ENCODE results near the gene NECAB2.

The NECAB2 gene

DNA sequence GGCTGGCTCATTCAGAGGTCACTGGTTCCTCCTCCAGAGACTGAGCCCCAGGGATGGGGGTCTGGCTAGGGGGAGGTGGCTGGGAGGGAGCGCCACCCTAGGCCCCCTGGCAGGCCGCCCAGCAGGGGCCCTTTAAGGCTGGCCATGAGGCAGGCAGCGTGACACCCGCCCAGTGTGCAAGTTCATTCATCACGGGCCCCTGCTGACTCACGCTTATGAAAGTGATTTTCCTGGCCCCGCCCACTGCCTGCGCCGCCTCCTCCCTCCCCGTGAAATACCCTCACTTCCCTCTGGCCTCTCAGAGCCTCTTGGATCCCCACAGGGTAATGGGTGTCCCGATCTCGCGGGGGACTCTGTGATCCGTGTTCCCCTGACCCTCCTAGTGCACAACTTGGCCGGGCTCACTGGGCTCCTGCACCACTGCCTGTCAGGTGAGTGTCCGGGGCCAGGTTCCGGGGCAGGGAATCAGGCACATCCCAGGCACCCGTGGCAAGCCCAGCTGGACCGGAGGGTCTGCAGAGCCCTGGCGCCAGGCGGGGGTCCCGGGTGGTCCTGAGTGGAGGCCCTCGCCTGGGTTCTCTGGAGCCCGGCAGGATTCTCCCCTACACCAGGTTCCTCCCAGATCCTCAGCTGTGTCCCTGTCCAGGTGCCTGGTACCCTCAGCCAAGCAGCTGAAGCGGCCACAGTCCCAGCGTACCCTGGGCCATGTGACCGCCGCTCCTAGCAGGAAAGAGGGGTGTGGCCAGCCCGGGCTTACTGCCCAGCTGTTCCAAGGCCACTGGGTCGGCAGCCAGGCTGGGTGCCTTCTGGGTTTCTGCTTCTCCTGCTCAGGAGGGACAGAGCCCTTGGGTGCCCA, 14.9 kb upstream of the NECAB2 start, which contains the start of gene OSGIN1:
Gene OSGIN1 (plus strand): TSS at position 301 of the 856 bp plus-strand sequence. CDS start 4,432 bp downstream, outside the sequence.
- DNase-seq: peak; percentile 87 to 91

DNA sequence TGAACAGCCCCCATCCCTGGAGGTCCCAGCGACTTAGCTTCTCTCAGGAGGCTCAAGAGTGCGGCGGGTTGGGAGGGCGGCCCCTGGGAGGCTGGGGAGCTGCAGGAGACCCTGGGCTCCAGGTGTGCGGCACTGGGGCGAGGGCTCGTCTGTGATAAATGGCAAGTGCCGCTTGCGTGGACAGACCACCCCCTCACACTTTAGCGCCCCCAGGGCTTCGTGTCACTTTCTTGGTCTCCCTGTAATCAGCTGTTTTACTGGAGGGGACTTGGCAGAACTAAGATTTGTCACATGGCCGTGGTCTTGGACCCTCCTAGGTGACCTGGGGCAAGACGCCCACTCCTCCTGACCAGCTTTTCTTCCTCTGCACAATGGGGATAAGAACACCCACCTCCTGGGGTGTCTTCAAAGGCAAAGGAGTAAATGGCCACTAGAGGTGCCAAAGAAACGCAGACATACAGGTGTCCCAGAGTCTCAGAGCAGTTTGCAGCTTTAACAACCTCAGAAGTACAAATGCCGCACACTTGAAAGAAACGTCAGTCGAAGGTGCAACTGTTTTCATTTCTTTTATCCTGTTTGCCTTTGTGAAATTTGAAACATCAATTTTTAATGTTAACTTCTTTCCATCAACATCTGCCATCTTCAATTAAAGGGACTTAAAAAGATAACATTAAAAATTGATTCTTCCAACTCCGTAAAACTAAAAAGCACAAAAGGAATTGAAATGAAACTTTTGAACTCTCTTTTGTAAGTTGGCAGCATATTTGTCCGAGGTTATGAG, 14.1 kb upstream of the NECAB2 start:
- peak in 1 of 2 experiments; percentile 5 for DNase-seq

DNA sequence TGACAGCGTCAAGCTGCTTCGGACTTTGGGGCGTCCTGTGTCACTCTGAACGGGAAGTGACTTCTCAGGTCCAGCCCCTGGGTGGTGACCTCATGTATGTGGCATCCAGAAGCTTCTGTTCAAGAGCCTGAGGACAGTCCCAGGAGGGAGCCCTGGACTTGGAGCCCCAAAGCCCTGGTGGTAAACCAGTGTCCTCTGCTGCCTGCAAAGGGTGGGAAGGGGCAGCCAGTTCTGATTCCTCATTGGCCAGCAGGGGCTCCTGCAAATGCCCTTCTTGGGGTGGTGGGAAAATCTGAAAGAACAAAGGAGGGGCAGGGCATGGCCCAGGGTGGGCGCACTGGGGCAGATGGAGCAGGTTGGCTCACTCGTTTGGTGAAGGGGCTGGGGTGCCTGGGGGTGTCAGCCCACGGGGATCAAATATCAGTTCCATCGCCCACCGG, 13.4 kb upstream of the NECAB2 start:
- DNase-seq: no peak

DNA sequence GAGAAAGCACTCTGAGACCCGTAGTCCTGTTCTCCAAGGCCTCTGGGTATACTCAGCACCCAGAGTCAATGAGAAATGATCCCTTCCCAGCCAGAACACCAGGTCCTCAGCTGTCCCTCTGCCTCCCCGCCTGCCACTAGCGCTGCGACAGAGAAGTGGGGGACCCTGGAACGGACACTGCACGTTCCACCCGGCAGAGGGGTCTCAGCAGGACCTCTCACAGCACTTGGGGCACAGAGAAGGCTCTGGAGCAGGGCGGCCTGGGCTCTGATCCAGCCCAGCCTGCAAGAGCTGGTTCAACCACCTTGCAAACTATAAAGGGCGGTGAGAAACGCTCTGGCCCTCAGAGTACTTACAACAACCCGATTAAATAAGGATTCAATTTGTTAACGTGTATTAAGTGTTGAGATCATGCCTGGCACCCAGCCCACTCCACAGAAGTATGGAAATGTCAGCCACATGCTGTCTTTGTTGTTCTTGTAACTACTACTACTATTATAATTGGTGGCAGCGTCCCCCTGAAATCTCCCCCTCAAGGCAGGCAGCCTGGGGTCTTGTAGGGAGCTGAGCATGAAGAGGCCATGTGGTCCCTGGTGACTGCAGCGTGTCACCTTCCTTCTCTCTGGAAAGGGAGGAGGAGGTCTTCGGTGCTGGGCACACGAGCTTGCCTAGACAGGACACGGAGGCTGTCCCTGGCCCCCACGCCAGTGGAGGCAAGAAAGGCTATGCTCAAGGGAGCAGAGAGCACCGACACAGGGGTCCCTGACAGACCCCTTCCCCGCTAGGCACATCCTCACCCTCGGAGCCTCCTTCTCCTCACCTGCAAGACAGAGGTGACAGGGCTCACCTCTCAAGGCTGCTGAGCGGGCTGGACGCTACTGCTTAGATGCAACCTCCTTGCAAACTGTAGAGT, 12.6 kb upstream of the NECAB2 start:
- no peak for DNase-seq

DNA sequence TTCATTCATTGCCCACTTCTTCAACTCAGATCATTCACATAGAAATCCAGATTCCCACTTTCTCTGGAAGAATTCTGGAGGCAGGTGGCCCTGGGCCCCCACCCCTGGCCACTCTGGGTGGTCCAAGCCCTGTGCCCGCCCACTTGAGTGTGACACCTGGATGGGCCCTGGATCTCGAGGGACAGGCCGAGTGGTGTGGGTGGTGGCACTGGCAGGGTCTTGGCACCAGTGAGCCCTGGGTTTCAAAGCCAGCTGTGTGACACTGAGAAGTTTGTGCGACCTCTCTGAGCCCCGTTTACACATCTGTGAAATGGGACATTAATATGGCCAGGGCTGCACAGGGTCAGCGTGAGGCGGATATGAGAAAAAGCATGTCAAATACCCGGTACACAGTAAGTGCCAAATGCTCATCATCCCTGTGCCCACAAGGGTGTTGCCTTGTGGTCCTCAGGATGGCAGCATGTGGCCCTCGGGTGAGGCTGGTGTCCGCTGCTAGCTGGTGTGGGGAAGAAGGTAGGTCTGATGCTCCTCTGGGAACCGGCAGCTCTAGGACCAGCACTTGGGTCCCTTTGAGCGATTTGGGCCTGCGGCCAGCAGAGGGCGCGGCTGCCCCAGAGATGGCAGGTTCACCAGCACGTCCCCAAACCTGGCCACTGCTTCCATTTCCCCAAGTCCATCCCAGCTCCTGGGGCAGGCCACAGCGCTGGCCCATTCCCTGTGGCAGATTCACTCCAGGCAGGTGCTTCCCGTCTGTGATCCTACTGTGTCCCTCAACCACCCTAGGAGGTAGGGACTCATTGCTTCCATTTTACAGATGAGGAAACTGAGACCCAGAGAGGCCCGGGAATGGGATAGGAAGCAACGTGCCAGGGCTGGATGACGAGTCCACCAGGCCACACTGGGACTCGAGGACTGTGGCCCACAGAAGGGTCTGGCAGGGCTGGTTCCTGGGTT, 11.4 kb upstream of the NECAB2 start:
- peak; percentile 81 to 84 for DNase-seq

DNA sequence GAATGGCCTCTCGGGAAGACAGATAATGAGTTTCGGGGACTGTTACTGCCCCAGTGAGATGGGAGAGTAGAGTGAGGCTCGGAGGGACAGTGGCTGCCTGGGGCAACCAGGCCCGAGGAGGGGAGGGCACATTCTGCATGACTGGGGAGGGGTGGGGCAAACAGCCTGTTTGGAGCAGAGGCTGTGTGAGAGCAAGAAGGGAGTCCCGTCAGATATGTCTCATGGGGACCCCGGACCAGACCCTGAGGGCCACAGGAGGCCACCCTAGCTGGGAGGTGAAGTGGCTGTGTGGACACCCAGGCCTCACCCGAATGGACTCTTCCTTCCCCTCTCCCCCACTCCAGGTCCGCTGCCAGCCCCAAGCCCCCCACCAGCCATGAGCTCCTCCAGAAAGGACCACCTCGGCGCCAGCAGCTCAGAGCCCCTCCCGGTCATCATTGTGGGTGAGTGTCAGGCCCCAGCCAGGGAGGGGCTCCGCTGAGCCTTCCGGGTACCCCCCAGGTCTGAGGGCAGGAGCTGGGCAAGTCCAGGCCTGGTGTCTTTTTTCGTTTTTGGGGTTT, 10.7 kb upstream of the NECAB2 start:
- no peak for DNase-seq

DNA sequence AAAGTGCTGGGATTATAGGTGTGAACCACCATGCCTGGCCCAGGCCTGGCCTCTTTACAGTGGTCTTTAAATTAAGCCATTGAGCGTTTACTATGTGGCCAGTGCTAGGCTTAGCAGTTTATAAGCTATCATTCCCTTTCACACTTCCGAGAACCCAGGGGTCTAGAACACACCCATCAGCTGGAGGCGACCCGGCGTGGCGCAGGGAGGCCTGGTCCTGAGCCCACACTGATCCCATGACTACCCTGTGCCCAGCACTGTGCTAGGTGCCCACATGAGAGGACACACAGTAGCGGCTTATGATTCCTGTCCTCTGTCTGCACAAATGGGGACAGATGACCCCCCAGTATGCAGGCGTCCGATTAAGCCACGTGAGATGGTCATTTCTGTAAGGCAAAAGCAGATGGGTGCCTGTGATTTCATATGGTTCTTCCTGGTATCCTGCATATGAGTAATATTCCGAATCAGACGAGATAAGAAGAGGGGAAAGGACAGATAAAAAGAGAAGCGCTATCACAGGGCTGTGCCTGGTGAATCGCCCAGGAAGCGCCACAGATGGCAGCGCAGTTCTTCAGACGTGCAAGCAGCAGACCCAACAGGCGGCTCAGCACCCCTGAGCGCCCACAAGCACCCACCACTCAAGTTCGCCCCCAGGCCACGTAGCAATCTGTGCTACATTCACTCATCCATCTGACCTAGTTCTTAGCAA, 9.8 kb upstream of the NECAB2 start:
- no peak for DNase-seq

DNA sequence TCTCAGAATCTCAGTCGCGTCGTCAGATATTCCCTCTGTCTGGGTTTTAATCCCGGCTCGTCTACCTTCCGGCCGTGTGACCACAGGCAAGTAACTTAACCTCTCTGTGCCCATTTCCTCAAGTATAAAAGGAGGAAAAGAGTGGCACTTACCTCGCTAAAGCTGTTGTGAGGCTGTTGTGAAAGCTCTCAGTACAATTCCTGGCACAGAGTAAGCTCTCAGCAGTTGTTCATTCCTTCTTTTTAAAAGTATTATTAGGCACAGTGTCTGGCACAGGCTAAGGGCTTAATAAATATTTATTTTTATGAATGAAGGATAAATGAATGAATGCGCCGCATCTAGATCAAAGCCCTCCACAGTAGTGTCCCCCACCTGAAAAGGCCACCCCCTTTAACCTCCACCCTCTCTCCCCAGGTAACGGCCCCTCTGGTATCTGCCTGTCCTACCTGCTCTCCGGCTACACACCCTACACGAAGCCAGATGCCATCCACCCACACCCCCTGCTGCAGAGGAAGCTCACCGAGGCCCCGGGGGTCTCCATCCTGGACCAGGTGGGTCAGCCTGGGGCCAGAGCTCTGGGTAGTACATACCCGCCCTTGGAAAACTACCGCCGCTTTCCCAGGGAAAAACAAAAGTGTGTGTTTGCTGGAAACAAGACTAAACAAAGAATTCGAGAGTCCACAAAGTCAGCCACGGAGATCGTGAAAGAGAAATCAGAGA, 9.0 kb upstream of the NECAB2 start:
- no peak for DNase-seq

DNA sequence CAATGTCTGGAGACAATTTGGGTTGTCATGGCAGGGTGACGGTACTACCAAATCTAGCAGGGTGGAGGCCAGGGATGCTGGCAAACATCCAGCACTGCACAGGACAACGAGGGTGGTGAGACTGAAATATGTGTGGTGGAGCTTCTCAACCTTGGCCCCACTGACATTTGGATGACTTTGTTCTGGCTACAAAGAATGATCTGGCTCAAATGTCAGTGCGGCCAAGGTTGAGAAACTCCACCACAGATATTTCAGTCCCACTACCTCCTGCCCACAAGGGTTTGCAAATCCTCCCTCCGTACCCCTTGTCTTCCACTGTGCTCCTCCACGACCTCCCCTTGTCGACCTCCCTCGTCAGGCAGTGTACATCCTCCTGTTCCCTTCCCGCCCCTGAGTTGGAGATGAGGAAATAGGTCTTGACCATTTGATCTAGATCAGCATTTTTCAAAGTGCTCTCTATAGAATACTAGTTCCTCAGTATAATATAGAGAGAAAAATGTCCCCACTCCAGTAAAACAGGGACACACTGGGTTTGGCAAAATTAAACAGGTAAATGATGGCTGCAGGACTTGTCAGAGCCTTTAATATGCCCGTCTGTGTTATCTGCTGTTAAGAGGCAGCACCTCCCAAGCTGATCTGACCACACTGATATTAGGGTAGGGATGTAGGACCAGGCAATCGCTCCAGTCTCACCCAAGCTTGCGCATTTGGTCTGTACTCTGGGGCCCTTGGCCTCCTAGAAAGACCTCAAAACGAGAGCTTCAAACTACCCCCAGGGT, 8.2 kb upstream of the NECAB2 start:
- DNase-seq: no peak

DNA sequence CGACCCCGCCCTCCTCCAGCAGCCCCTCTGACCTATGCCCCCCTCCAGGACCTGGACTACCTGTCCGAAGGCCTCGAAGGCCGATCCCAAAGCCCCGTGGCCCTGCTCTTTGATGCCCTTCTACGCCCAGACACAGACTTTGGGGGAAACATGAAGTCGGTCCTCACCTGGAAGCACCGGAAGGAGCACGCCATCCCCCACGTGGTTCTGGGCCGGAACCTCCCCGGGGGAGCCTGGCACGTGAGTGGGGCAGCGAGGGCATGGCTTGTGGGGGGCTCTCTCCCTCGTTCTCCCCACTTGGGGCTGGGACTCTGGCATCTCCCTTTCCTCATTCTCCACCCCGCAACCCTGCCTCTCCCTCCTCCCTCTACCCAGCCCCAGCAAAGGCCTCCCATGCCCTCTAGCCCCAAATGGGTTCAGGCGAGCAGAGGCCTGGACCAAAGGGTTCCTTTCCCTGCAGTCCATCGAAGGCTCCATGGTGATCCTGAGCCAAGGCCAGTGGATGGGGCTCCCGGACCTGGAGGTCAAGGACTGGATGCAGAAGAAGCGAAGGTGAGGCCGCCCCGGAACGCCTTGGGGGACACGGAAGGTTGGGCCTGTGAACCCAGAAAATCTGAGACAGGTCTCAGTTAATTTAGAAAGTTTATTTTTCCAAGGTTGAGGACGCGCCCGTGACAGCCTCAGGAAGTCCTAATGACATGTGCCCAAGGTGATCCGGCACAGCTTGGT, 7.4 kb upstream of the NECAB2 start:
- DNase-seq: no peak

DNA sequence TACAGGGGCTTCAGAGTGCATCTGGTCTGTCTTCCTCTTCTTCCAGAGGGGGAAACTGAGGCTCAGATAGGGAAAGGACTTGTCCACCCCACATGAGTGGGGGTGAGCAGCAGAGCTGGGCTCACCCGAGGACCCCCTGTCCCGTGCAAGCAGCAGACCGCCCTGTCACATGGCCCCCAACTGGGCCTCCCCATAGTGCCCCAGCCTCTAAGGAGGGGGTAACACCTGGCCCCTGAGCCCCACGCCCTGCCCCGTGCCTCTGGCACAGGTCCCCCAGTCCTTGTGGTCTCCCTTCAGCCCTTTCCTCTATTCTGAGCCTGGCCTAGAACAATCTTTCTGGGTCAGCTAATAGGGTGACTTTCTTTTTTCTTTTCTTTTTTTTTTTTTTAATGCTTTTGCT, 6.5 kb upstream of the NECAB2 start:
- DNase-seq: no peak

DNA sequence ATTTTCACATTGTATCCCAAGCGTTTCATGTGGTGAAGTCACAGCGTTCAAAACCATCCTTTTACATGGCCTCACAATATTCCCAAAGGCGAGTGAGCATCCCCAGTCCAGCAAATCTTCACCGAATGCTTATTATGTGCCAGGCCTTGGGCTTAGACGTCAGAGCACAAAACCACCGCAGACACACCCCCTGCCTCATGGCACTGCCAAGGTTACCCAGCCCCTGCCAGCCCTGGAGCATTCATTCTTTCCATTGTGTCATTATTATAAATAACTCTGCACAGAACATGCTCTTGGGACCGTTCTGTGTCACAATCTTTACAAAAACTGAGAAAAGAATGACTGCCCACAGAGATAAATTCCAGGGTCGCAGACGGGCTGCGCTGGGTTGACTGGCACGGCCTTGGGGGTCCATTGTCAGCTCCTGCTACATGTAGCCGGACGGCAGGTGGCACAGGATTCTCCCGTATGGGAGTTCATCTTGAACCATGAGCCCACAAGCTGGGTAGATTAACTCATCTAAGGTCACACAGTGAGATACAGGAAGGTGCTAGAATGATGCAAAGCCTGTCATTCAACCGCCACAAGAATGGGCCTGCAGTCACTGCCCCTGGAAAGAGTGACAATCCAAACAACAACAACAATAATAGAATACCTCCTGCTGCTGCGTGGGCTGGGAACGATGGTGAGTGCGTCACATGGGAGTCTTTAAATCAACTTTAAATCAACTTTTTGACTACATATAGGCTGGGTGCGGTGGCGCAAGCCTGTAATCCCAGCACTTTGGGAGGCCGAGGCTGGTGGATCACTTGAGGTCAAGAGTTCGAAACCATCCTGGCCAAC, 4.5 kb upstream of the NECAB2 start:
- DNase-seq: no peak

DNA sequence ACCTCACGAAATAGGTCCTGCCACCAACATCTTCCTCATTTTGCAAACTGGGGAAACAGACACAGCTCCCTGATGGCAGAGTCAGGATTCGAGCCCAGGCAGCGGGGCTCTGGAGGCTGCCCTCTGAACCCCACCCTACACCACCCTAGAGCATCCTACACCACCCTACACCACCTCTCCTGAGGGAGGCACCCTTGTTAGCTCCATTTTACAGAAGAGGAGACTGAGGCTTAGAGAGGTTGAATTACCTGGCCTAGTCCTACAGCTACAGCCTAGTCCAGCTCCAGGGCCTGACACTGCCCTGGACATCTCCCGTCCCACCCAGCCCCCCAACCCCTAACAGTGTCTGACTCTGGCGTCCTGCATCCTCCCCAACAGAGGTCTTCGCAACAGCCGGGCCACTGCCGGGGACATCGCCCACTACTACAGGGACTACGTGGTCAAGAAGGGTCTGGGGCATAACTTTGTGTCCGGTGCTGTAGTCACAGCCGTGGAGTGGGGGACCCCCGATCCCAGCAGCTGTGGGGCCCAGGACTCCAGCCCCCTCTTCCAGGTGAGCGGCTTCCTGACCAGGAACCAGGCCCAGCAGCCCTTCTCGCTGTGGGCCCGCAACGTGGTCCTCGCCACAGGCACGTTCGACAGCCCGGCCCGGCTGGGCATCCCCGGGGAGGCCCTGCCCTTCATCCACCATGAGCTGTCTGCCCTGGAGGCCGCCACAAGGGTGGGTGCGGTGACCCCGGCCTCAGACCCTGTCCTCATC, 3.2 kb upstream of the NECAB2 start:
- DNase-seq: no peak

DNA sequence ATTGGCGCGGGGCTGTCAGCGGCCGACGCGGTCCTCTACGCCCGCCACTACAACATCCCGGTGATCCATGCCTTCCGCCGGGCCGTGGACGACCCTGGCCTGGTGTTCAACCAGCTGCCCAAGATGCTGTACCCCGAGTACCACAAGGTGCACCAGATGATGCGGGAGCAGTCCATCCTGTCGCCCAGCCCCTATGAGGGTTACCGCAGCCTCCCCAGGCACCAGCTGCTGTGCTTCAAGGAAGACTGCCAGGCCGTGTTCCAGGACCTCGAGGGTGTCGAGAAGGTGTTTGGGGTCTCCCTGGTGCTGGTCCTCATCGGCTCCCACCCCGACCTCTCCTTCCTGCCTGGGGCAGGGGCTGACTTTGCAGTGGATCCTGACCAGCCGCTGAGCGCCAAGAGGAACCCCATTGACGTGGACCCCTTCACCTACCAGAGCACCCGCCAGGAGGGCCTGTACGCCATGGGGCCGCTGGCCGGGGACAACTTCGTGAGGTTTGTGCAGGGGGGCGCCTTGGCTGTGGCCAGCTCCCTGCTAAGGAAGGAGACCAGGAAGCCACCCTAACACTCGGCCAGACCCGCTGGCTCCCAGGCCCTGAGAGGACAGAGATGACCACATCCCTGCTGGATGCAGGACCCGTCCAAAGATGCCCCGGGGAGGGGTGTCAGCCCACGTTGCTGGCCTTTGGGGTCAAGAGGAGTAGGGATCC, 2.4 kb upstream of the NECAB2 start:
- no peak for DNase-seq

DNA sequence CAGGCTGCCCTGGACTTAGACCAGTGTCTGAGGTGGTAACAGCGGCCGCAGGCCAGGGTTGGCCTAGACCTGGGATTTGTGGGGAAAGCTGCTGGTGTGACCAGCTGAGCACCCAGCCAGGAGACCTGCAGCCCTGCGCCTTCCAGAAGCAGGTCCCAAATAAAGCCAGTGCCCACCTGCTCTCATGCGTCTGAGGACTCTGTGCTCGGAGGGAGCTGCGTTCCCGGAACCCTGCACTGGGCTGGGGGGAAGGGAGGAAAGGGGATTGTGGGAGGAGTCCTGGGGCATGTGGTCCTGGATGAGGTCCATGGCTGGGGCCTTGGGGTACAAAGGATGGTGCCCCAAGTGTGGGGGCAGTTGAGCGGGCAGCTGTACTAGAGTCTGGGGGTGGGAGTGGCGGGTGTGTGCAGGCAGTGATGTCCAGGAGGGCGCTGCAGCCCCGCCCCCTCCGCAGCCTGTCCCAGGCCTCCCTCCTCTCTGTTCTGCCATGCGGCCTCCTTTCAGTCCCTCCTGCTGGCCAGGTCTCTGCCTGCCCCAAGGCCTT, 1.8 kb upstream of the NECAB2 start:
- DNase-seq: no peak

DNA sequence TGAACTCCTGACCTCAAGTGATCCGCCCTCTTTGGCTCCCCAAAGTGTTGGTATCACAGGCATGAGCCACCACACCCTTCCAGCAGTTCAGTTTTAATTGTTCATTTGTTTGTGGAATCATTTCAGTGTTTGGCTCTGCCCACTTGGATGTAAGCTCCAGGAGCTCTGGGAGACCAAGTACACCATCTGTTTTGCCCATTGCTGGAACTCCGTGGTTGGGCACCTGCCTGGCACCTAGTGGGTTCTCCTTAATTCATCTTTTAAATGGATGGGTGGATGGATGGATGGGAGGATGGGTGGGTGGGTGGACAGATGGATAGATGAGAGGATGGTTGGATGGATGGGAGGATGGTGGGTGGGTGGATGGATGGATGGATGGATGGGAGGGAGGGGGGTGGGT, 953 bp upstream of the NECAB2 start:
- no peak for DNase-seq

All from activated CD4-positive, alpha-beta T cell treated with anti-CD3 and anti-CD28 coated beads, Interleukin-2, amount 50 U/mL, for 48 hours (primary cell).